ENCODE data around the gene GDF10.

Gene GDF10

DNA sequence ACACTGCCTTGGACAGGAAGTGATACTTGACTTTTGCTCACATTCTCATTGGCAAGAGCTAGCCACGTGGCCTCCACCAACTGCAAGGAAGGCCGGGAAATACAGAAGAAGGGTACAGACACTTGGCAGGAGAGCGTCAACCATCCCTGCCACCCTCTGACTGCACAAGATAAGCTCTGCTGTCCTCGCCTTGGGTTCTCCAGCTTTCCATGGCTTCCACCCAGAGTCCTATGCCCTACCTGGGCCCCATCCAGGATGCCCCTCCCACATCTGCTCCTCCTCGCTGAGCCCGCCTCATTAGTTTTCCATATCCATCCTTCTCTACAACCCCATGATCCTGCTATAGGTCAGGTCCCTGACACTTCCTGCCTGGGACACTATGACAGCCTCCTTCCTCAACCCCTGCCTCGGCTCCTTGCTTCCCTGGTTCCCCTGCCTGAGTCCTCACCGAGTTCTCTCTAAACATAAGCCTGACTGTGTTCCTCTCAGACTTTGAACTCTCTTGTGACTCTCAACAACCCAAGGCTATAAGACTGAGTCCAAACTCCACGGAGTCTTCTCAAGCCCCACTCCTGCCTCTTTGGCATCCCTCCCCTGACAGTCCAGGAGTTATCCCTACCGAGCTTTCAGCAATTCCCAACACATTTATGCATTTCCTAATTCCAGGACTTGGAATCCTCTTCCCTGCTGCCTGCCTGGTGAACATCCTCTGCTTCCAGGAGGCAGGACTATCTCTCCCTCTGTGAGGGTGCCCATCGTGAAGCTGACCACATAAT is 23.2 kb upstream of the GDF10 start:
- no peak for DNase-seq

DNA sequence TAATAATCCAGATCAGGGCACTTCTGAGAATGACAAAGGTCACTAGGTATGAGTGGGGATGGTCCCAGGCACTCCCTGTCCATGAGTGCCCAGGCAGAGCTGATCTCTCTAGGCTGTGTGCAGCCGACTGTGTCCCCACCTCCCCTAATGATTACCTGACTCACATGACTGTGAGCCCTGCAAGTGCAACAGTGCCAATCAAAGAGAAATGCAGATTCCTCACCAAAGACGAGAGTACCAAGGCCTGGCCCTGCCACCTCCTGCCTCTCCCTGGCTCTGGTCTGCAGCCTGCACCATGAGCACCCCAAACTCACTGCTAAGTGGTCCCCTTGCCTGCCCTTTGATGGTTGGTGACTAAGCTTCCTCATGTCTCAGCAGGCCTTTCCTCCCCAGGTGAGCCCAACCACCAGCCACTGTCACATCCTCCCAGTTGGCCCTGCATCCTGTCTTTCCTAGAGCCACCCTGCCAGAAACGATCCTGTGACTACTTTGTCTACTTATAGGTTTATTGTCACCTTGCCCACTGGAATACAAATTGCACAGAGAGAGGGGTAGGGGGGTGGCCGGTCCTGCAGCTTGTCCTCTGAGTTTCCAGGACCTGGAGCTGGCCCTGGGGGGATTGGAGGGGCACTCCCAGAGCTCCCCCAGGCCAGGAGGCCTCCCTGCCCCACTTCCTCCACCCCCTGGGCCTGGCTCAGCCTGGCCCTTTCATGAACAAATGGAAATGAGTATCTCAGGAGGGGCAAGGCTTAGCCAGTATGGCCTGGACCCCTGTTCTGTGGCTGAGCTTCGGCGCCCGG is 22.4 kb upstream of the GDF10 start:
- no peak for DNase-seq

DNA sequence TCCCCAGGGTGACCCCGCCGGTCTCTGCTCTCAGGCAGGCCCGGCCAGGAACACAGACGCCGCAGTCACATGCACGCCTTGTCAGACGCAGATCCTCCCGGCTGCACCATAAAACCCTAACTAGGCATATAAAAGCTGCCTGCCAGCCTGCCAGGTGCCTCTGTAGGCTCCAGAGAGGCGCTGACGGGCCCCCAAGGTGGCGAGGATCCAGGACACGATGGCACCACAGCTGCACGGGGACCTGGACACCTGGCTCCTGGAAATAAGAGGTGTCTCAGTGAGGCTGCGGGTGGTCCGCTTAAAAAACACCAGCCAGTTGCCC is 21.9 kb upstream of the GDF10 start:
- DNase-seq: no peak

DNA sequence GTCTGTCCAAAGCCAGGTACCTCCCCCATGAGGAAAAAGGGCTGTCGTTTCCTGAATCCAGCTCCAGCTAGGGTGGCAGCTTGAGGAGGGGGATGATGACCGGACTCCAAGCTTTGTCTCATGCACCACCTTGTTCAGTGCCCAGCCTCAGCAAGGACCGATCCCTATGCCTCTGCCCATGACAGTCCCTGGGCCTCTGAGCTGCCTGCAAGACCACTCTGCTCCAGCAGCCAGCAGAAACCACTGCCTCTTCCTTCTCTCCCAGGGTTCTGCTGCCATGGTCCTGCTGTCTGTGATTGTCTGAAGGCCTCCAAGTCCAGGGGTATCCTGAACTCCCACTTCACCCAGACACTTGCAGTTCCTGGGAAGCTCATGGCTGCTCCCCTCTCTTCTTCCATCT is 21.3 kb upstream of the GDF10 start:
- DNase-seq: no peak

DNA sequence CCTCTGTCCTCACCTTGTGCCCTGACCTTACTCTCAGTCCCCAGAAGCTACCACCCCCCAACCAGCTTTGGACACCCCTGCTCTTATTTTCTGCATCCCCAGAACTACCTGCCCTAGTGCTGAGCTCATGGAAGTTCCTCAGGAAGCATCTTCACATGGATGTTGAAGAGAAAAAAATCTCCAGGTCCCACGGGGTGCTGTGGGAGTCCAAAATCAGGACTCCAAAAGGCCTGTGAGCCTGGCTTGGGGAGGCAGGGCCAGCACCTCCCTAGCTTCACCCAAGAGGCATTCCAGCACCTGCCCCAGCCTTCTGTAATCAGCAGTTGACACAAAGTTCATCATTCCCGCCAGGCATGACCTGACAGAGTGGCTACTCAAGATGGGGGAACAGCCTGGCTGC is 20.7 kb upstream of the GDF10 start:
- no peak for DNase-seq

DNA sequence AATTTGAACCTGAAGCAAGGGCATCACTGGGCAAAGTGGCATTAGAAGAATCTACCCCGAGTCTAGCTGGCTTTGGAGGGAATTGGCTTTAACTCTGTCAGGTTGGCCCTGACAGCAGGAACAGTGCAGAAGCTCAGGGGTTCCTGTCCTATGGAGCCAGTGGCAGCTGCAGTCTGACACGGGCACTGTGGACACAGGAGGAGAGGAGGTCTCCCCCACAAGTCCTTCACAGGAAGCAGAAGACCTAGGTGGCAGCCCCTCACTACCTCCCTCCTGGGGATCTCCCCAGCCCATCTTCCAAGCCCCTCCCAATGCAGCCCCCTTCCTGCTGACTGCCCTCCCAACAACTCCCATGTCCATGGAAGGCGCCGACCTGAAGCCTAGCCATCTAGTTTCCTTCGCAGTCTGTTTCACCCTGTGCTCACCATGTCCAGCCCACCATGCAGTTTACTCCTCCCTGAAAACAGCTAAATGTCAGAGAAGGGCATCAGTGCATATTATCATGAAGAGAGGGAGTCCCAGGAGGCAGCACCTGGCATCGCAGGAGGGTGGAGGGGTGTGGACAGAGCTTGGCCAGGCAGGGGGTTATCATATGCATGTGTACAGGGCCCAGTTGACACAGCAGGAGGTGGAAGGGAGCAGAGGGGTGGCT is 17.9 kb upstream of the GDF10 start:
- no peak for DNase-seq

DNA sequence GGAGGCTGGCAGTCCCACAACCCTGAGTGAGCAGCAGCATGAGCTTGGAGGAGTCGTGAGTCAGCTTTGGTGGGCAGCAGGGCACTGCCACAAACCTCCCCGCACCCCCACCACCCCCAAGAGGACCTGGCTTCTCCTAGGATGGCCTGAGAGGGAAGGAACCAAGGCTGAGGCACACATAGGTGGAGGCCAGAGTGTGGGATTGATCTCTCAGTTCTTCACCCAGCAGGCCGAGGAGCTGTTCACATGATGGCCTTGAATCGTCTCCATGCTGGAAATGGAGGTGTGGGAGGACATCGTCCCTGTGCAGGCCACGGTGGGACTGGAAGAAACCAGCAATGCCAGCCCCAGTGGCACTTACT is 17.4 kb upstream of the GDF10 start:
- DNase-seq: no peak

DNA sequence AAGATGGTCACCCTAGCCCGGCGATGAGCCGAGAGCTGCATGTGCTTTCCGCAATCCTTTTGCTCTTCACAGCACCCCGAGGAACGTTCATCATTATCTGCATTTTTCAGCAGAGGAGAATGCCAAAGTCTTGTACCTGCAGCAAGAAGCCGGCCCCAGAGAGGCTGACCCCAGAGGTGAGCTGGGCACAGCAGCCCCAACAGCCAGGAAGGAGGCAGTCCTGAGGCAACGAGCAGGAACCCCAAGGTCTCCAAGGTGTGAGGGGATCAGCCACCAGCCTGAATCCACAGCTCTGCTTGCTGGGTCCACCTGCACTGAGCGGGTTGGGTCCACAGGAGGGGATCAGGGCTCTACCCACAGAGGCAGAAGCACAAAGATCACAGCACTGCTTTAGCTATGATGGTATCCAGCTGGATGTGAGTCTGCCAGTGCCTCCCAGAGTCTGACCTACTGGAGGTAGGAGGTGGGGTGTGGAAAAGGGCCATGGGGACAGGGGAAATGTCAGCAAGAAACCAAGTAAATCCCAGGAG is 16.8 kb upstream of the GDF10 start:
- no peak for DNase-seq

DNA sequence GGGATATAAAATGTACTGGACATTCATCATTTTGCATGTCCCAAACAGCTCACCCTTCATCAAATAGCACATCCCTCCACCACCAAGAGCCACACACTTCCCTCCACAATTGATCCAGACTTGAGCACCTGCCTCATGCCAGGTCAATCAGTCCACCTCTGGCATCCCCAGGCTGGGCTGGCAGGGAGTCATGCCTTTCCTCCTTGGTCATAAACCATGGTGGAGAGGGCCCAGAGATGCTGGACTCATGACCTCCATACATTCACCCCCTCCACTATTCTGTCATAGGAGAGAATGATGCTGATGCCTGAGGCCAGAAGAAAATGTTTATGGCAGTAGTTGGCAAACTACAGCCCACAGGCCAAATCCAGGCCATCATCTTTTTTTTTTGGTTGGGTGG is 16.1 kb upstream of the GDF10 start:
- DNase-seq: no peak

DNA sequence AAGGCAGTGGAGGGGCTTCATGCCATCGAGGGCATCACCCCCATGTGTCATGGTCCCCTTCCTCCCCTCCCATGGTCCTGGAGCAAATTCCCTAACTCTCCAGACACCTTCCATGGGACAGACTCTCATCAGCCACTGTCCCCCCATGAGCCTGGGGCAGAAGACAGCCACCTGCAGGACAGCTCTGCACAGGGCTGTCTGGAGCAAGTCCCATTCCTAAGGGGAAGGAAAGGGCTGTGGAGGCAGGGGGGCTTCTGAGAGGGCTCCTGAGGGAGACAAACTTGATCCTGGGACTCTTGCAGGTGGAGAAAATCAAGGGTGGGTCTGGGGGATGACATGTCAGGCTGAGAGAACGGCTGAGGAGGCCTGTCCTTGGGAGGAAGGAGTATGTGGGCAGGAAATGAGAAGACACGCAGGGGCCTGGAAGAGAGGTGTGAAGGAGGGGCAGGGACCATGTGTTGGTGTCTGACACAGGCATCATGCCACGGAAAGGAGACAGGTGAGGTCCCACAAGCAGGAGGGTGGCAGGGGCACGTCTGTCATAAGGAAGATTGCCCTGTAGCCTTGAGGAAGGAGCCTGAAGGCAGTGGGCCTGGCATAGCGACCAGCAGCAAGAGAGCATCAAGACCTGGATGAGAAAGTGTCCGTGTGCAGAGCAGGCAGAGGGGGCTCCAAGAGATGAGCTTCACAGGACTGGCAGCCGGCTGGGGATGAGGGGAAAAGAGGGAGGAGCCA is 14.4 kb upstream of the GDF10 start:
- no peak for DNase-seq

DNA sequence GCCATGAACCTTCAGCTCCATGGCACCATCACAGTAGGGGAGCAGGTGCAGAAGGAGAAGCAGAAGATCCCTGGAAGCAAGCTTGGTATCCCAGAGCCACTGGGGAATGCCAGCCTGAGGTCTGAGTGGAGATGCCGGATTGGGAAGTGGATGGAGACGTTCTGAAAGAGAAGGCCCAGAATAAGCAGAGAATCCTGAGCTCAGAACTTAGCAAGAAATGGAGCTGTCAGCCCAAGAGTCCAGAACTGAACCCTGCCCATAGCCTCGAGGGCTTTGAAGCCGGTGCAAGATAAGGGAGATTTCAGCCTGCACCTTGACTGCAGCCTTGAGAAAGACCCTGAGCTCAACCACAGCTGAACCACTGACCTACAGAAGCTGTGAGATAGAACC is 13.9 kb upstream of the GDF10 start:
- no peak for DNase-seq

DNA sequence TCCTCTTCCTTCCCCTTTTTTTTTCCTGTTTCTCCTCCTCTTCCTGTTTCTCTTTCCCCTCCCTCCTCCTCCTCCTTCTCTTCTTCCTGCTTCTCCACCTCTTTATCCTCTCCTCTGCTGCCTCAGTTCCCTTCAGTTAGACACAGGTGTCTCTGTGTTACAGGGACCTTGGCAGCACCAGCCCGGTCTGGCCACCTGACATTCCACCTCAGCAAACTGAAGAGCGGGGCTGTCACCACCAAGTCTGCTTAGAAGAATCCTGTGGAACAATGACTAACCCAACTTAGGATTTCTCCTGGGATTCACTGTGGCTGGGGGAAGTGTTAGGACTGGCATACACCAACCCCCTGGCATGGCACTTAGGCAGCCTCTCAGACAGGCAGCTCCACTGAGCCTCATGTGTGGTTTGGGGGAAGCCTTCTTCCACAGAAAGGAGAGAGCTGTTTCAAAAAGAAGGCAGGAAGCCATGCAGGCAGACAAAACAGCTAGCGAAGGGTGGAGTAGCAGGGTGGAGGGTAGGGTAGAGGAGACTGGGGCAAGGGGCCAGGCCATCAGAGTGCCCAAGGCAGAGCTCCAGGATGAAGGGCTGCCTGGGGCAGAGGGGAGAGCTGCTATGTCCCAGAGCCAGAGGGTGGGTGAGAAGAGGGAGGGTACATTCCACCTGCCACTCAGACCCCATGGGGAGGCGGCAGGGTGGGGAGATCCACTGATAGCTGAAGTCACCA is 13.2 kb upstream of the GDF10 start:
- DNase-seq: no peak

DNA sequence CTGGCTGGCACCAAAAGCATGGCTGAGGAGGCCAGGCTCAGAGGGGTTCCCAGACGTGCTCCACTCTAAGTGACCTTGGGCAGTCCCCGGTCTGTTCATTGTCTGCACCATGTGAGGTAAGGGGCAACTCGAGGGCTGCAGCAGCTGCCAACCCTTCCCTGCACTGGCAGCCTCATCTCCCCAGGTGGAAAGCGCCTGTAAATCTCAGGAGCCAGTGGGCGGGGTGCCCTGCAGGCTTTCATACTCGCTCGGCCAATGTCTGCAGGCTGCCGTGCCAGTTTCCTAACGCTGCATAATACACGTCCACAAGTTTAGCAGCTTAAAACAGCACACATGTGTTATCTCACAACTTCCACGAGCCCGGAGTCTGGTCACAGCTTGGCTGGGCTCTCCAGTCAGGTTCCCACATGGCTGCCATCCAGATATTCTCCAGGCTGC is 12.6 kb upstream of the GDF10 start:
- no peak for DNase-seq

DNA sequence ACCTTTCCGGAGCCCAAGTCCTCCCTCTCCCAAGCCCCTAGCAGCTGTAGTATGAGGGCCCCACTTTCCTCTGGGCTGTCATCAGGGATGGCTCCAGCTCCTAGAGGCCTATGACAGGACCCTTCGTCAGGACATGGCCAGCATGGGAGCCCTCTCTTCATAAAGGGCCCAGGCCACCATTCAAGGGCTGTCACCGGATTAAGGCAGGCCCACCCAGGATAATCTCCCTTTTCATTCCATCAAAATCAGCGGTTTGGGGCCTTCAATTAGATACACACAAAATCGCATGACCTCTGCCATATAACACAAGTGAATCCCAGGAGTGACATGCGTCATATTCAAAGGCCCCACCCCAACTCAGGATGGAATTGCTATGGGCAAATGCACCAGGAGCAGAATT is 12.2 kb upstream of the GDF10 start:
- no peak for DNase-seq

DNA sequence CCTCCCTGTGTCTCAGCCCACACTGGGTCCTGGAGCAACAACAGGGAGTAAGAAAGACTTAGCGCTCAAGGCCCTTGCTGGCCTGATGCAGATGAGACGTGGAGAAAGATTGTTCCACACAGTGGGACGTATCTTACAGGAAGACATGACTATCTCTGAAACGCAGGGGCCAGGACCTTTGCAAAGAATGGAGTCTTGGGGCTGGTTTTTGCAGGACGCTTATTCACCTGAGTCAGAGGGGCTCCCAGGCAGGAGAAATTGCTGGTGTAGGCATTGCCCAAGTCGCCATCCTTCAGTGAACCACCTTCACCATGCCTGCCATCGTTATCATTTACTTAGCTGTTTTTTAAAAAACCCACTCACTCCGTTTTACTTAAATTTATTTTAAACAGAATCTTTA is 11.8 kb upstream of the GDF10 start:
- DNase-seq: no peak

DNA sequence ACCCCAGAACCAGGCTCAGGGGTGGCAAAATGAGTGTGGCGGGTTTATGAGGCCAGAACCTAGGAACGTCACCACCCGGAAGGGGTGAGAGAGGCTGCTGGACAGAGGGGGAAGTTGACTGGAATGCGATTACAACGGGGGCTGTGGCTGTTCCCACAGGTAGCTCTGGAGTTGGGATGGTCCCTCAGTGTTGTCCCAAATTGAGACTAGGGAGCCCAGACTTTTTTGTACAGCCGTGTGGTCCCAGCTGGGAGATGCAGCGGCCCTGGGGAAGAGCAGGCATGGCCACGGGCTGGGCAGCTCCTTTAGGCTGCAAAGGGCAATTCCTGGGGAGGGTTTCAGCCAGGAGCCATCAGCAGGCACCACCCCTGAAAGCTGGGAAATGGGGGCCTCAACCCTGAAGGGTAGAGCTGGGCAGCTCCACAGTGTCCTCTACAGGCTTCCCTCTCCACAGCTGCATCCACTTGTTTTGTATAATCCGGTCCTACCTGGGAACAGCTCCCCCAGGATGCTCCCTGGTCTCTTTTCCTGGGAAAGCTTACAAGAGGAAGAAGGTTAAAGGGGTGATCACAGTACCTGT is 11.0 kb upstream of the GDF10 start:
- DNase-seq: no peak

DNA sequence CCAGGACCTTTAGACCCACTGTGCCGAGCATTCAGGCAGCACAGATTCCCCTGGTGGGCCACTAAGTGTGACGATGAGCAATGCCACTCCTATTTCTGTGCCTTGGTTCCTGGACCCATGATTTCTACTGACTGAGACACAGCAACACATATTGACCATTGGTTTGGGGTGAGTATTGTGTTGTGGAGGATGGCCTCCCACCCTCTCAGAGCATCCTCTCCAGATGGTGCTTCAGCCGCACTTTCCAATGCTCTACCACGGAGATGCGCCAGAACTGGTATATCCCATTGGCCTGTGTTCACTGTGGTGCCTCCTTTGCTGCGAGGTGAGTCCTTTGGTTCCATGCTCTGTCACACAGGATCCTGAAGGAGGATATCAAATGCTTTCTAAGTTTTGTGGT is 10.1 kb upstream of the GDF10 start:
- DNase-seq: no peak

DNA sequence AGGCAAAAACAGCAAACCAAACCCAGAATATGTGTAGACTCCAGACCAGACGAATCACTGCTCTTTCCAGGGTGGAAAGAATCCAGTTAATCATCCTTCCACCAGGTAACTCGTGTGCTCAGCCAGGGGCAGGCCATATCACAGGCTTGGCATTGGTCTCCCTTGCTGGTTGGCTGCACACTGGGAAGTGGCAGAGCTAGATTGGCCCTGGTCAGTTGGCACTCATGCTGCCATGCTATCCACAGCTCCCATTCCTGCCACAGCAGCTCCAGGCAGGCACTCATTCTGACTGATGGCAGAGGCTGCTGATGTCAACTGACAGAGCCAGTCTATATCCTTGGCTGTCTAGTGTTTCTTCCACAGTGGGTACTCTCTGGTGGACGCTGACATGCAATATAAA is 9.7 kb upstream of the GDF10 start:
- DNase-seq: no peak

DNA sequence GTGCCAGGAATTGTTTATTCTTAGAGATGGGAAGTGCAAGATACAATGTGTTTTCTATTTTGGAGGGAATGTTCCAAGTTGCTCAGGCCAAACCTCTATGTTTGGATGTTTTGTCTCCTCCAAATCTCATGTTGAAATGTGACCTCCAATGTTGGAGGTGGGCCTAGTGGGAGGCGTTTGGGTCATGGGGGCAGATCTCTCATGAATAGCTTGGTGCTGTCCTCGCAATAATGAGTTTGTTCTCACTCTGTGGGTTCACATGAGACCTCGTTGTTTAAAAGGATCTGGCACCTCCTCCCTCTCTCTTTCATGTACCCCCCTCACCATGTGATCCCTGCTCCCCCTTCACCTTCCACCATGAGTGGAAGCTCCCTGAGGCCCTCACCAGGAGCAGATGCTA is 8.3 kb upstream of the GDF10 start:
- DNase-seq: no peak

DNA sequence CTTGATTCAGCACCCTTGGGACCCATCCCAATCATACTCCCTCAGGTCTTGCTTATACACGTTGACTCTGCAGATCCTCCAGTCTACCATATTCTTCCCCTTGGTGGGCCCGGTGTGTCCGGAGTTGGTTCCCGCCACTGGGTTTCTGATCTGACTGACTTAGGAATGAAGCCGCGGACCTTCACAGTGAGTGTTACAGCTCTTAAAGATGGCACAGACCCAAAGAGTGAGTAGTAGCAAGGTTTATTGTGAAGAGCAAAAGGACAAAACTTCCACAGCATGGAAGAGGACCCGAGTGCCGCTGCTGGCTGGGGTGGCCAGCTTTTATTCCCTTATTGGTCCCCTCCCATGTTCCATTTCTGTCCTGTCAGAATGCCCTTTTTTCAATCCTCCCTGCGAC is 5.9 kb upstream of the GDF10 start:
- DNase-seq: no peak

DNA sequence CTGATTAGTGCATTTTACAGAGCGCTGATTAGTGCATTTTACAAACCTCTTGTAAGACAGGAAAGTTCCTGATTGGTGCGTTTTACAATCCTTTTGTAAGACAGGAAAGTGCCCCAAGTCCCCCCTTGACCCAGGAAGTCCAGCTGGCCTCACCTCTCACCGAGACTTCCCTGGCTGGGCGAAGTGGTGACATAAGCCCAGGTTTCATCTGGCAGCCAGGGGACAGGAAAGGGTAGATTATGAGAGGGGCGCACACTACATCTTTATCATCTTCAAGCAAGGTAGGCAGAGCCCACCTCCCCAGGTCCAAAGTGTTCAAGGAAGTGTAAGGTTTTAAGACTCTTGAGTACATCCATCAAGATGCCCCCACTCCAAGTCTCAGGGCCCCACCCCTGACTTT is 5.5 kb upstream of the GDF10 start:
- no peak for DNase-seq

DNA sequence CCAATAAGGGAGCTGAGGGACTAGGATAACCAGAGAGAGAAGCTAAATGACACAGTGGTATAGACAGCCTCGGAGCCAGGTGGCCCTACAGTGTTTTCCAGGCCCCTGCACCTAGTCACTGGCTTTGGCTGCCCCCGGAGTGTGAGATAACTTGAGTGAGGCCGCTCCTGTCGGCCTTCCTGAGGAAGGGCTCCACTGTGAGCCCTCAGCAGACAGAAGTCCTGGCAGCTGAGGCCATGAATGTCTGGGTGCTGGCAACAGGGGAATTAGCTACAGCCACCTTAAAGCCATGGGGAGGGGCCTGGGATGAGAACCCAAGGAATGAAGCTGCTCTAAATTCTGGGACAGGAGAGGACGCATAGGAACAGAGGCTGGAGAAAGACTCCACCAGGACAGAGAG is 4.6 kb upstream of the GDF10 start:
- DNase-seq: no peak

Data from NCI-H2227 treated with DMSO at 0.1 percent for 48 hours (cell line).